Spleen (tissue), 7 donors: Measurements from ENCODE around the gene ABTB2.

Experiments
- POLR2A ChIP-seq, 3 donors: fragments of 450-650 bp; IDR thresholded peaks; one replicate each; pipeline ENCODE4 v1.5.1; 2017; ENCODE audit warnings: antibody characterized with exemption in 3 of 3, mild to moderate bottlenecking in 1 of 3
- POLR2AphosphoS5 ChIP-seq, 3 donors: sonication (generic); formaldehyde crosslinking; IDR thresholded peaks; one replicate each; pipeline ENCODE4 v1.5.1; 2017; ENCODE audit warnings: antibody characterized with exemption in 3 of 3
- TF ChIP-seq, protein P1 (sequence below), 11 experiments: fragments of 200-600 bp in 7 of 11; fragments of 450-650 bp in 4 of 11; sonication (generic) in 4 of 11; IDR thresholded peaks in 8 of 11; conservative IDR thresholded peaks in 3 of 11; 1 replicate in 7 of 11; 2 replicates in 4 of 11; pipeline versions ENCODE4 v1.4.0 to v1.8.0; 2016 to 2021; ENCODE audit warnings: antibody characterized with exemption in 11 of 11, inconsistent platforms in 4 of 11, mild to moderate bottlenecking in 1 of 11
- donor health status: DM: no; HTN: no; CAD: no; lungs with moderate emphysema.
- donor health status: DM: no; HTN: no; CAD: no.
- donor health status: DM: no; HTN: no; CAD: no.

DNA sequence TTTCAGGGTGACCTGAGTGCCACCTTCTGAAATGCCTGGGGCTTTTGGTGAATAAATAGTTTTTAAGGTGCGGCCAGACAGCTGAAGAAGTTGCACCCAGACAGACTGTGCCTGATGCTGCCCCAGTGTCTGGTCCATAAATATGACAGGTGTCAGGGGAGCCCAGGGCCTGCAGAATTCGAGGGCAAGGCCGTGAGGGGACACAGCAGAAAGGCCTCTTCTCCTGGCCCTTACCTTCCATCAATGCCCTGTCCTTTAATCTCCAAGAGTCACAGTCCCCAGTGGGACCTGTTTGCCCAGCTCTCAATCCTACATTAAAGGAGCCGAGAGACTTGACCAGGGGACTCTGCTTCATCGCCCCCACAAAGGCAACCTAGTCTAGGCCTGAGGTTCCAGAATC lies 206.6 kb downstream of the ABTB2 start:
- TF ChIP-seq, protein P1, sequence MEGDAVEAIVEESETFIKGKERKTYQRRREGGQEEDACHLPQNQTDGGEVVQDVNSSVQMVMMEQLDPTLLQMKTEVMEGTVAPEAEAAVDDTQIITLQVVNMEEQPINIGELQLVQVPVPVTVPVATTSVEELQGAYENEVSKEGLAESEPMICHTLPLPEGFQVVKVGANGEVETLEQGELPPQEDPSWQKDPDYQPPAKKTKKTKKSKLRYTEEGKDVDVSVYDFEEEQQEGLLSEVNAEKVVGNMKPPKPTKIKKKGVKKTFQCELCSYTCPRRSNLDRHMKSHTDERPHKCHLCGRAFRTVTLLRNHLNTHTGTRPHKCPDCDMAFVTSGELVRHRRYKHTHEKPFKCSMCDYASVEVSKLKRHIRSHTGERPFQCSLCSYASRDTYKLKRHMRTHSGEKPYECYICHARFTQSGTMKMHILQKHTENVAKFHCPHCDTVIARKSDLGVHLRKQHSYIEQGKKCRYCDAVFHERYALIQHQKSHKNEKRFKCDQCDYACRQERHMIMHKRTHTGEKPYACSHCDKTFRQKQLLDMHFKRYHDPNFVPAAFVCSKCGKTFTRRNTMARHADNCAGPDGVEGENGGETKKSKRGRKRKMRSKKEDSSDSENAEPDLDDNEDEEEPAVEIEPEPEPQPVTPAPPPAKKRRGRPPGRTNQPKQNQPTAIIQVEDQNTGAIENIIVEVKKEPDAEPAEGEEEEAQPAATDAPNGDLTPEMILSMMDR (IDR thresholded peaks at IDR 0.05 in 8 of 11, conservative IDR thresholded peaks at IDR 0.05 in 3 of 11): no peak
- TF ChIP-seq POLR2A (IDR thresholded peaks at IDR 0.05) (no peak), POLR2AphosphoS5 (IDR thresholded peaks at IDR 0.05) (no peak)
